DOHH2 (cell line): ENCODE data around the gene CAMTA1.

Experiments
- CTCF ChIP-seq: fragments of 200-600 bp; sonication (generic); IDR thresholded peaks from one replicate; pipeline ENCODE4 v1.5.1; 2014; ENCODE audit warnings: antibody characterized with exemption, mild to moderate bottlenecking, low read depth, low read length; ENCODE audit not compliant: poor library complexity, severe bottlenecking
- EZH2phosphoT487 ChIP-seq: fragments of 200-600 bp; sonication (generic); IDR thresholded peaks from 2 replicates; pipeline ENCODE4 v1.6.1; 2017; ENCODE audit warnings: borderline replicate concordance, mild to moderate bottlenecking, antibody characterized with exemption, low read length, moderate library complexity, mixed read lengths

DNA sequence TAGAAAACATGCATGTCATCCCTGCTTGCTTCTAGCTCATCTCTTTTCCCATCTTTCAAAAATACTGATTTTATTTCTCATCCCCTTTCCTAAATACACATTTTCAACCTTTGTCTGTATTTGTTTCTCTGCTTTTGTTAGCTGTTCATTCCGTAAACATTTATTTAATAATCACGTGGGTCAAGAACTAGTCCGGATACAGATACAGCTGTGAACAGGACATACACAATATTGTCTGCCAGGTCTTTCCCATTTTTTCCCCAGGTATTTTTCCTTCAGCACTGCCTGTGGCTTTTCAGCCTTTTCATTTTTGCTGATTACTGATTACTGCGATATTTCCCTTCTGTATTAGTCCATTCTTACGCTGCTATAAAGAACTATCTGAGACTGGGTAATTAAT lies 1004.6 kb downstream of the CAMTA1 start:
- TF ChIP-seq CTCF: no peak
- no peak for TF ChIP-seq EZH2phosphoT487
